ENCODE measurements around the gene HP.
"Not testable (repeated sequence)": the region's sequence is repeated elsewhere in the genome, so short reads cannot be mapped to it uniquely, and the experiment has no call there.

The HP gene

DNA sequence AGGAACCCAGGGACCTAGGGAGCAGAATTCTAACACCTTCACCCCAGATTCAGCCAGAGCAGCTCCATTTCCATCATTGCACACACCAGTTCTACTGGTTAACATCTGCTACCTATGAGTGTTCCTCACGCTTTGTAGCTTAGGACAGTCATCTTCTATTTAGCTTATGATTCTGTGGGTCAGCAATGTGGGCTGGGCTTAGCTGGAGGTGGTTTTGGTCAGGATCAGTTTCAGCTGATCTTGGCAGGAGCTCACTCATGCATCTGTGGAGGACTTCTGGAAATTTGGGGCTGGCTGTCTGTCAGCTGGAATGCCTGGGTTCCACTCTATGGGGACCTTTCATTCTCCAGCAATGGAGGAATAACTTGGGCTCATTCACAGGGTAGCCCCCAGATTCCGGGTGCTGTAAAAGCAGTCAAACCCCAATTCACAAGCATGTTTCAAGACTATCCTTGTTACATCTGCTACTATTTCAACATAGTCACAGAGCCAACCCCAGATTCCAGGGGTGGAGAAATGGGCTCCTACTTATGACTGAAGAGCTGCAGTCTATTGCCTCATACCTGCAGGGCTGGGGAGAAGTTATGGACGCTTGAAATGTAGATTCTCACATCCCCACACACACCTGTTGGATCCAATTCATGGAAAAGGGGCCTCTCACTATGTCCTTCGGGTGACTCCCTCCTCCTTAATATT lies 3.4 kb upstream of the HP start:
- H3K27me3 ChIP-seq (ENCODE audit: insufficient read depth, poor library complexity, severe bottlenecking), result no peaks in the 10 kb centered on the region
- peak; percentile 76 to 86 for DNase-seq (ENCODE audit: low read depth in 1 of 2, low spot score in 1 of 2)
- H3K27ac ChIP-seq (replicated peaks), result peak overlapping the region; percentile 70
- H3K4me3 ChIP-seq (replicated peaks; ENCODE audit: insufficient read depth, low read length), result no peak overlapping the region
- TF ChIP-seq, protein P1, sequence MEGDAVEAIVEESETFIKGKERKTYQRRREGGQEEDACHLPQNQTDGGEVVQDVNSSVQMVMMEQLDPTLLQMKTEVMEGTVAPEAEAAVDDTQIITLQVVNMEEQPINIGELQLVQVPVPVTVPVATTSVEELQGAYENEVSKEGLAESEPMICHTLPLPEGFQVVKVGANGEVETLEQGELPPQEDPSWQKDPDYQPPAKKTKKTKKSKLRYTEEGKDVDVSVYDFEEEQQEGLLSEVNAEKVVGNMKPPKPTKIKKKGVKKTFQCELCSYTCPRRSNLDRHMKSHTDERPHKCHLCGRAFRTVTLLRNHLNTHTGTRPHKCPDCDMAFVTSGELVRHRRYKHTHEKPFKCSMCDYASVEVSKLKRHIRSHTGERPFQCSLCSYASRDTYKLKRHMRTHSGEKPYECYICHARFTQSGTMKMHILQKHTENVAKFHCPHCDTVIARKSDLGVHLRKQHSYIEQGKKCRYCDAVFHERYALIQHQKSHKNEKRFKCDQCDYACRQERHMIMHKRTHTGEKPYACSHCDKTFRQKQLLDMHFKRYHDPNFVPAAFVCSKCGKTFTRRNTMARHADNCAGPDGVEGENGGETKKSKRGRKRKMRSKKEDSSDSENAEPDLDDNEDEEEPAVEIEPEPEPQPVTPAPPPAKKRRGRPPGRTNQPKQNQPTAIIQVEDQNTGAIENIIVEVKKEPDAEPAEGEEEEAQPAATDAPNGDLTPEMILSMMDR (IDR thresholded peaks at IDR 0.05; ENCODE audit: insufficient read depth, low read length), result no peak
- TF ChIP-seq, protein P2, sequence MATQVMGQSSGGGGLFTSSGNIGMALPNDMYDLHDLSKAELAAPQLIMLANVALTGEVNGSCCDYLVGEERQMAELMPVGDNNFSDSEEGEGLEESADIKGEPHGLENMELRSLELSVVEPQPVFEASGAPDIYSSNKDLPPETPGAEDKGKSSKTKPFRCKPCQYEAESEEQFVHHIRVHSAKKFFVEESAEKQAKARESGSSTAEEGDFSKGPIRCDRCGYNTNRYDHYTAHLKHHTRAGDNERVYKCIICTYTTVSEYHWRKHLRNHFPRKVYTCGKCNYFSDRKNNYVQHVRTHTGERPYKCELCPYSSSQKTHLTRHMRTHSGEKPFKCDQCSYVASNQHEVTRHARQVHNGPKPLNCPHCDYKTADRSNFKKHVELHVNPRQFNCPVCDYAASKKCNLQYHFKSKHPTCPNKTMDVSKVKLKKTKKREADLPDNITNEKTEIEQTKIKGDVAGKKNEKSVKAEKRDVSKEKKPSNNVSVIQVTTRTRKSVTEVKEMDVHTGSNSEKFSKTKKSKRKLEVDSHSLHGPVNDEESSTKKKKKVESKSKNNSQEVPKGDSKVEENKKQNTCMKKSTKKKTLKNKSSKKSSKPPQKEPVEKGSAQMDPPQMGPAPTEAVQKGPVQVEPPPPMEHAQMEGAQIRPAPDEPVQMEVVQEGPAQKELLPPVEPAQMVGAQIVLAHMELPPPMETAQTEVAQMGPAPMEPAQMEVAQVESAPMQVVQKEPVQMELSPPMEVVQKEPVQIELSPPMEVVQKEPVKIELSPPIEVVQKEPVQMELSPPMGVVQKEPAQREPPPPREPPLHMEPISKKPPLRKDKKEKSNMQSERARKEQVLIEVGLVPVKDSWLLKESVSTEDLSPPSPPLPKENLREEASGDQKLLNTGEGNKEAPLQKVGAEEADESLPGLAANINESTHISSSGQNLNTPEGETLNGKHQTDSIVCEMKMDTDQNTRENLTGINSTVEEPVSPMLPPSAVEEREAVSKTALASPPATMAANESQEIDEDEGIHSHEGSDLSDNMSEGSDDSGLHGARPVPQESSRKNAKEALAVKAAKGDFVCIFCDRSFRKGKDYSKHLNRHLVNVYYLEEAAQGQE (IDR thresholded peaks at IDR 0.05; ENCODE audit: insufficient replicate concordance, low read depth), result no peak

DNA sequence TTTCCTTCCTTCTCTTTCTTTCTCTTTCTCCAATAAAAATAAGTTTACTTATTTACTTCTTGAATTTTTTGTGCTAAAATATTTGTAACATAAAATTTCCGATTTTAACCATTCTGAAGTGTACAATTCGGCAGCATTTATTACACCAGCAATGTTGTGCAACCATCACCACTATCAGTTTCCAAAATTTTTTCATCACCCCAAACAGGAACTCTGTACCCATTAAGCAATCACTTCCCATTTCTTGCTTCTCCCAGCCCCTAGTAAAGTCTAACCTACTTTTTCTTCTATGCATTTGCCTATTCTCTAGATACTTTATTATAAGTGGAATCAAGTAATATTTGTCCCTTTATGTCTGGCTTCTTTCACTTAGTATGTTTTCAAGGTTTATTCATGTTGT lies 2.5 kb upstream of the HP start:
- Histone ChIP-seq H3K27ac (replicated peaks) (peak overlapping the region; percentile 70), H3K4me3 (replicated peaks; ENCODE audit: insufficient read depth, low read length) (no peak overlapping the region; the same call in 1 of the 2 replicates), H3K27me3 (ENCODE audit: insufficient read depth, poor library complexity, severe bottlenecking) (no peaks in the 10 kb centered on the region)
- TF ChIP-seq SPI1 (IDR thresholded peaks at IDR 0.05; ENCODE audit: borderline replicate concordance, low read depth), result peak; percentile 95
- no peak for TF ChIP-seq GABPA (IDR thresholded peaks at IDR 0.05; ENCODE audit: low read depth)
- DNase-seq (ENCODE audit: low read depth in 1 of 2, low spot score in 1 of 2), result peak; percentile 71

DNA sequence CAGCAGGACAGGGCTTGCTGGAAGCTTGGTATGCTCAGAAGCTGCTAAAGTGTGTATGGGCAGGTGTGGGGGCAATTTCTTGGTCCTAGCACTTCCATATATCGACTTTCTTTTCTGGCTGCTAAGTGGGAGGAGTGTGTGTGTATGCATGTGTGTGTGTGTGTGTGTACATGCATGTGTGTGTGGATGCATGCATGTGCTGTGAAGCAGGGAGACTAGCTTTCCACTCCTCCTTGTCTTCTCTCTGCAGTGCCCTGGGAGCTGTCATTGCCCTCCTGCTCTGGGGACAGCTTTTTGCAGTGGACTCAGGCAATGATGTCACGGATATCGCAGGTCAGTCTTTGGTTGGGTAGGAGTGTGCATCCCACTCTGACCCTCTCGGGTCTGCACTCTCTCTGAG lies 1.6 kb downstream of the HP start:
- Histone ChIP-seq H3K4me3 (replicated peaks; ENCODE audit: insufficient read depth, low read length) (peak overlapping the region; percentile 12), H3K27ac (replicated peaks) (no peak overlapping the region), H3K27me3 (ENCODE audit: insufficient read depth, poor library complexity, severe bottlenecking) (no peaks in the 10 kb centered on the region)
- no peak for DNase-seq (ENCODE audit: low read depth in 1 of 2, low spot score in 1 of 2)
- no peak for TF ChIP-seq GABPA (IDR thresholded peaks at IDR 0.05; ENCODE audit: low read depth)
- TF ChIP-seq, protein P1 (IDR thresholded peaks at IDR 0.05; ENCODE audit: insufficient read depth, low read length), result no peak

DNA sequence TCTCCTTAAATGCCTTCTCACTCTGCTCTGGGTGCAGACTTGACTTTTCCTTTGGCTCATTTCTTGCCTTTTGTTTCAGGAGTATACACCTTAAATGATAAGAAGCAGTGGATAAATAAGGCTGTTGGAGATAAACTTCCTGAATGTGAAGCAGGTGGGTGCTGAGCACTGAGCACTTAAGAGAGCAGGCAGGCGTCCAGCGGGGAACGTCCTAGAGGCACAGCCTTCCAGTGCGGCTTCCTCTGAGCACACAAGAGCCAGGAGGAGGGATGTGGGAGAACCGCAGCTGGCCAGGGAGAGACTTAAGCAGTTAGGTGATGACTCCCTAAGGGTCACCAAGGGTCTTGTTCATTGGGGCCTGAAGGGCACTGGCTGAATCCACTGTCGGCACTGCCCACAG lies 3.0 kb downstream of the HP start:
- not testable (repeated sequence) for DNase-seq (ENCODE audit: low read depth in 1 of 2, low spot score in 1 of 2)

DNA sequence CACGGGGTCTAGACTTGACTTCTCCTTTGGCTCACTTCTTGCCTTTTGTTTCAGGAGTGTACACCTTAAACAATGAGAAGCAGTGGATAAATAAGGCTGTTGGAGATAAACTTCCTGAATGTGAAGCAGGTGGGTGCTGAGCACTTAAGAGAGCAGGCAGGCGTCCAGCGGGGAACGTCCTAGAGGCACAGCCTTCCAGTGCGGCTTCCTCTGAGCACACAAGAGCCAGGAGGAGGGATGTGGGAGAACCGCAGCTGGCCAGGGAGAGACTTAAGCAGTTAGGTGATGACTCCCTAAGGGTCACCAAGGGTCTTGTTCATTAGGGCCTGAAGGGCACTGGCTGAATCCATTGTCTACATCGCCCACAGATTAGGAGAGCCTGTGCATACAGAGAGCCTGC lies 4.8 kb downstream of the HP start:
- not testable (repeated sequence) for H3K4me3 ChIP-seq (replicated peaks; ENCODE audit: insufficient read depth, low read length); H3K27me3 ChIP-seq (ENCODE audit: insufficient read depth, poor library complexity, severe bottlenecking); H3K27ac ChIP-seq (replicated peaks); DNase-seq (ENCODE audit: low read depth in 1 of 2, low spot score in 1 of 2)

More for the DNA sequence above, 3.0 kb downstream of the HP start:
- H3K27me3 ChIP-seq (ENCODE audit: insufficient read depth, poor library complexity, severe bottlenecking); H3K27ac ChIP-seq (replicated peaks); H3K4me3 ChIP-seq (replicated peaks; ENCODE audit: insufficient read depth, low read length): not testable (repeated sequence)

DNA sequence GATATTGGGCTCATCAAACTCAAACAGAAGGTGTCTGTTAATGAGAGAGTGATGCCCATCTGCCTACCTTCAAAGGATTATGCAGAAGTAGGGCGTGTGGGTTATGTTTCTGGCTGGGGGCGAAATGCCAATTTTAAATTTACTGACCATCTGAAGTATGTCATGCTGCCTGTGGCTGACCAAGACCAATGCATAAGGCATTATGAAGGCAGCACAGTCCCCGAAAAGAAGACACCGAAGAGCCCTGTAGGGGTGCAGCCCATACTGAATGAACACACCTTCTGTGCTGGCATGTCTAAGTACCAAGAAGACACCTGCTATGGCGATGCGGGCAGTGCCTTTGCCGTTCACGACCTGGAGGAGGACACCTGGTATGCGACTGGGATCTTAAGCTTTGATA lies 6.1 kb downstream of the HP start:
- Histone ChIP-seq H3K27ac (replicated peaks) (no peak overlapping the region), H3K27me3 (ENCODE audit: insufficient read depth, poor library complexity, severe bottlenecking) (no peaks in the 10 kb centered on the region), H3K4me3 (replicated peaks; ENCODE audit: insufficient read depth, low read length) (no peak overlapping the region)
- no peak for DNase-seq (ENCODE audit: low read depth in 1 of 2, low spot score in 1 of 2)
- TF ChIP-seq POLR2AphosphoS5 (IDR thresholded peaks at IDR 0.05; ENCODE audit: low read depth) (no peak), GABPA (IDR thresholded peaks at IDR 0.05; ENCODE audit: low read depth) (no peak), SPI1 (IDR thresholded peaks at IDR 0.05; ENCODE audit: borderline replicate concordance, low read depth) (no peak)
- TF ChIP-seq, protein P2 (IDR thresholded peaks at IDR 0.05; ENCODE audit: insufficient replicate concordance, low read depth), result no peak
- TF ChIP-seq, protein P1 (IDR thresholded peaks at IDR 0.05; ENCODE audit: insufficient read depth, low read length), result no peak

Measured in HL-60 (cell line).